GM18505 (cell line): ENCODE data around the gene EDC3.
A peak's percentile ranks its signal among the peaks of the same experiment; 100 is the strongest.

ENCODE experiments used
- ATAC-seq: cut with Tn5 transposase; IDR thresholded peaks from one replicate; pipeline ENCODE4 v1.9.1; 2021; ENCODE audit not compliant: unreplicated experiment
- POLR2A ChIP-seq: IDR thresholded peaks from 4 replicates; pipeline ENCODE4 v1.6.1; 2011; ENCODE audit warnings: borderline replicate concordance; ENCODE audit not compliant: insufficient read depth, insufficient read length; ENCODE audit errors: extremely low read depth

The EDC3 gene

GRCh38 chr15:74620636-74621545, 74.9 kb downstream of the EDC3 start:
- peak; percentile 43 for ATAC-seq
- TF ChIP-seq POLR2A: no peak

- ATAC-seq: no peak
- peak; percentile 30 for TF ChIP-seq POLR2A
These were observed 75.7 kb downstream of the EDC3 start for GRCh38 chr15:74619916-74620635.

- no peak for ATAC-seq
- TF ChIP-seq POLR2A: no peak
These were observed 76.8 kb downstream of the EDC3 start for GRCh38 chr15:74618841-74619596.

GRCh38 chr15:74616996-74617395, 78.8 kb downstream of the EDC3 start:
- ATAC-seq: no peak
- TF ChIP-seq POLR2A: no peak

- peak; percentile 18 for TF ChIP-seq POLR2A
- ATAC-seq: no peak
These were observed 79.4 kb downstream of the EDC3 start for GRCh38 chr15:74616366-74616939.

GRCh38 chr15:74615508-74616365, 80.1 kb downstream of the EDC3 start, which contains the start of gene CLK3:
Gene CLK3, plus strand, starts transcription at chr15:74615836. Its CDS starts 3,361 bp downstream, at chr15:74619197.
- peak; percentile 71 for ATAC-seq
- peak; percentile 69 for TF ChIP-seq POLR2A

GRCh38 chr15:74614744-74615507, 80.9 kb downstream of the EDC3 start:
- TF ChIP-seq POLR2A: peak; percentile 19

GRCh38 chr15:74613953-74614743, 81.7 kb downstream of the EDC3 start:
- TF ChIP-seq POLR2A: no peak
- ATAC-seq: no peak

More at GRCh38 chr15:74614744-74615507, 80.9 kb downstream of the EDC3 start:
- peak; percentile 50 for ATAC-seq

- no peak for ATAC-seq
- TF ChIP-seq POLR2A: no peak
These were observed 82.5 kb downstream of the EDC3 start for GRCh38 chr15:74613089-74613952.

GRCh38 chr15:74612677-74613076, 83.1 kb downstream of the EDC3 start:
- TF ChIP-seq POLR2A: no peak
- no peak for ATAC-seq
